Kidney (tissue), 14 donors: ENCODE data around the gene HNRNPR. TPM values are rescaled to one million over a fixed set of nuclear protein-coding genes. Genes with fewer than 3 reads are reported as not detected.
"Not testable (repeated sequence)": the region's sequence is repeated elsewhere in the genome, so short reads cannot be mapped to it uniquely, and the experiment has no call there.

Experiments used
- DNase-seq, 5 donors: peaks; one replicate each; pipeline ENCODE4 v3.0.0-alpha.2; 2013 to 2020
- FAIRE-seq: peaks from 2 replicates; lab custom pipeline; 2012; peaks lifted over from hg19 to GRCh38; lab: Jason Lieb, UNC
- H3K27ac ChIP-seq, 2 donors: one replicate each; pipeline ENCODE4 v1.7.0; 2013; ENCODE audit warnings: low read depth in 2 of 2, low read length in 2 of 2, inconsistent platforms in 1 of 2
- H3K27me3 ChIP-seq: one replicate; pipeline ENCODE4 v1.7.1; 2013; ENCODE audit warnings: low read length, inconsistent platforms; ENCODE audit not compliant: control insufficient read depth, insufficient read depth
- H3K36me3 ChIP-seq, 3 donors: one replicate each; pipeline versions ENCODE4 v1.7.0 to v1.7.1; 2013; ENCODE audit warnings: low read length in 3 of 3, control low read depth in 1 of 3, inconsistent platforms in 1 of 3; ENCODE audit not compliant: insufficient read depth in 3 of 3, control insufficient read depth in 2 of 3
- H3K4me1 ChIP-seq, 3 donors: one replicate each; pipeline versions ENCODE4 v1.7.0 to v1.7.1; 2013; ENCODE audit warnings: low read length in 3 of 3, inconsistent platforms in 1 of 3, low read depth in 1 of 3; ENCODE audit not compliant: control insufficient read depth in 2 of 3, insufficient read depth in 2 of 3
- H3K4me3 ChIP-seq, 3 donors: one replicate each; pipeline versions ENCODE4 v1.7.0 to v1.8.1; 2013; ENCODE audit warnings: low read length in 3 of 3, control low read depth in 1 of 3, inconsistent platforms in 1 of 3
- H3K9ac ChIP-seq, 3 donors: one replicate each; pipeline versions ENCODE4 v1.7.0 to v1.7.1; 2013; ENCODE audit warnings: low read length in 3 of 3, control low read depth in 1 of 3, inconsistent platforms in 1 of 3
- H3K9me3 ChIP-seq, 3 donors: one replicate each; pipeline versions ENCODE4 v1.7.0 to v1.7.1; 2013; ENCODE audit warnings: low read length in 3 of 3, control low read depth in 1 of 3, inconsistent platforms in 1 of 3; ENCODE audit not compliant: control insufficient read depth in 2 of 3, insufficient read depth in 1 of 3
- intact Hi-C: fragments of 100-400 bp; cut with DNase I; formaldehyde crosslinking; loops from one replicate; pipeline ENCODE4 v1.11.1; 2022
- polyA plus RNA-seq: library from polyadenylated mRNA; stranded (reverse); fragments of 350-450 nt; fragmentation: Illumina TruSeq; extraction: RNeasy Lipid Tissue Mini Kit (QIAGEN cat#74804); gene quantifications from one replicate; pipeline ENCODE4 v1.2.3, GENCODE V29; 2014; ENCODE audit warnings: low read depth, low replicate concordance; ENCODE audit not compliant: insufficient read depth
- total RNA-seq: library from RNA; stranded (reverse); fragmentation: NEBNext Ultra II Directional; extraction: Animal tissue kit (Norgen Biotek cat#: 25700); gene quantifications from one replicate; pipeline ENCODE4 v1.2.1, GENCODE V29; 2021
- TF ChIP-seq, protein P1 (sequence below): IDR thresholded peaks from 3 replicates; pipeline ENCODE4 v1.5.1; 2012; ENCODE audit warnings: mild to moderate bottlenecking, moderate library complexity, borderline replicate concordance; ENCODE audit not compliant: insufficient read depth; ENCODE audit errors: extremely low read depth
- donor health status: control.
- donor health status: control.
- donor health status: control.
- donor health status: control.
- donor health status: control.
- donor health status: DM: yes; HTN: yes; CAD: no.
- donor health status: Normal renal cell carcinoma (clear cell type).

Gene HNRNPR
- total and polyA plus RNA-seq, 2 donors from 2014 or later: 45.3 to 126 TPM

DNA sequence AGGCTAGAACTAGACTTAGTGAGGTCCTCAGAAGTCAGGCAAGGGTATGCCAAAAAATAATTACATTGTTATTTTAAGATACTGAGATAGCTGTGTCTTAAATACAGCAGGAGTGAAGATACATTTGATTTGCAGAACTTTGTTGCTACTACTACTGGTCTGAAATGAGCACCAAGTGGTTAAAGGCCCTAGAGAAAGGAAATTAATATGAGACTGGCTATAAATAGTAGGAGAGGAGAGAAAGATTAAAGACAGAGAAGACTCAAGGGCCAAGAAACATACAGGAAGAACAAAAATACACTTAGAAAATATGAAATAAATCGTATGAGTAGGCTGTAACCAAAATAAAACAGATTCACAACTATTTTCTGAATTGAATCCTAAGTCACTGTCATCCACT is 21.3 kb downstream of the HNRNPR start:
- no peak for FAIRE-seq
- no peak for DNase-seq
- TF ChIP-seq, protein P1, sequence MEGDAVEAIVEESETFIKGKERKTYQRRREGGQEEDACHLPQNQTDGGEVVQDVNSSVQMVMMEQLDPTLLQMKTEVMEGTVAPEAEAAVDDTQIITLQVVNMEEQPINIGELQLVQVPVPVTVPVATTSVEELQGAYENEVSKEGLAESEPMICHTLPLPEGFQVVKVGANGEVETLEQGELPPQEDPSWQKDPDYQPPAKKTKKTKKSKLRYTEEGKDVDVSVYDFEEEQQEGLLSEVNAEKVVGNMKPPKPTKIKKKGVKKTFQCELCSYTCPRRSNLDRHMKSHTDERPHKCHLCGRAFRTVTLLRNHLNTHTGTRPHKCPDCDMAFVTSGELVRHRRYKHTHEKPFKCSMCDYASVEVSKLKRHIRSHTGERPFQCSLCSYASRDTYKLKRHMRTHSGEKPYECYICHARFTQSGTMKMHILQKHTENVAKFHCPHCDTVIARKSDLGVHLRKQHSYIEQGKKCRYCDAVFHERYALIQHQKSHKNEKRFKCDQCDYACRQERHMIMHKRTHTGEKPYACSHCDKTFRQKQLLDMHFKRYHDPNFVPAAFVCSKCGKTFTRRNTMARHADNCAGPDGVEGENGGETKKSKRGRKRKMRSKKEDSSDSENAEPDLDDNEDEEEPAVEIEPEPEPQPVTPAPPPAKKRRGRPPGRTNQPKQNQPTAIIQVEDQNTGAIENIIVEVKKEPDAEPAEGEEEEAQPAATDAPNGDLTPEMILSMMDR: no peak
- no peak overlapping the region for H3K4me3 ChIP-seq
- H3K27ac ChIP-seq: no peak overlapping the region
- intact Hi-C loops: no loop called here
- no peaks in the 10 kb centered on the region for H3K4me1 ChIP-seq
- no peaks in the 10 kb centered on the region for H3K27me3 ChIP-seq
- H3K9me3 ChIP-seq: no peaks in the 10 kb centered on the region
- H3K36me3 ChIP-seq: peaks cover 12 to 47% (median 15%) of the 10 kb centered on the region in 3 donors
- H3K9ac ChIP-seq: no peak overlapping the region

DNA sequence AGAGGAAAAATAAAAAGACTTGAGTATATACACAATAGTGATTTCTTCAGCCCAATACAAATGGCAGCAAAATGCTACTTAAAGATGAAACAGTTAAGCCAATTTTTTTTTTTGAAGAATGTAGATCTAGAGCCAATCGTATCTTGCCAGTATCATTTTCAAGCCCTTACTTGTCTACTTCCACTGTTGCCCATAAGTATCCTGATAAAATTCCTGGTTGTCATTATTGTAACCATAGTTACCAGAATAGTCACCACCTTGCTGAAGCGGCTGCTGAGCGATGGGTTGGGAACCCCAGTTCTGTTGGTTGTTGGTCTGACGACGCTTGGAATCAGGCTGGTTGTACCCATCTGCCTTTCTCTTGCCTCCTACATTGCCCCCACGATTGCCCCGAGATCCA is 33.8 kb downstream of the HNRNPR start:
- H3K4me1 ChIP-seq, H3K9ac ChIP-seq, FAIRE-seq, H3K27ac ChIP-seq, H3K9me3 ChIP-seq, H3K4me3 ChIP-seq, intact Hi-C loops, H3K27me3 ChIP-seq, DNase-seq: not testable (repeated sequence)
- H3K36me3 ChIP-seq: peaks cover 13 to 31% (median 16%) of the 10 kb centered on the region in 3 donors

DNA sequence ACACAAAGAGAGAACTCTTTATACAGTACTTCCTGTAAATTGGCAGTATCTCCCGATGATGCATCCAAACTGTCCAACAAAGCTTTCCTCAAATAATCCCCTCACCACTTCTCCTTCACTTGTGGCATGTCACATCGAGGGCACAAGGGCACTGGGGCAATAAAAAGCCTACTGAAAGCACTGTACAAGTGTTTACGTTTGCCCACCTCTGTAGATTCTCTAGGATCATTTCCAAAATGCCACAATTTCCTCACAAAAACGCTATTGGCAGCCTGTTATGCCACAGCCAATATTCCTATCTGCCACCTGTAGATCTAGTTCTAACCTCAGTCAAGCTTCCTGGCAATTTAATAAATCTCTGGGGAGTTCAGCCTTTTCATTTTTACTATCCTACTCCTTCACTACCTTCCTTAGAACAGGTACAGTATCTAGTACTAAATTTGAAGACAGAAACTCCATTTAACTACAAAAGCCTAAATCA is 39.9 kb downstream of the HNRNPR start:
- Histone ChIP-seq H3K27ac (no peak overlapping the region), H3K36me3 (peaks cover 2 to 8% (median 4%) of the 10 kb centered on the region in 3 donors), H3K4me3 (no peak overlapping the region), H3K27me3 (no peaks in the 10 kb centered on the region), H3K9ac (no peak overlapping the region), H3K9me3 (no peaks in the 10 kb centered on the region), H3K4me1 (no peaks in the 10 kb centered on the region)
- TF ChIP-seq, protein P1: no peak
- intact Hi-C loops: no loop called here
- no peak for FAIRE-seq
- DNase-seq: no peak

DNA sequence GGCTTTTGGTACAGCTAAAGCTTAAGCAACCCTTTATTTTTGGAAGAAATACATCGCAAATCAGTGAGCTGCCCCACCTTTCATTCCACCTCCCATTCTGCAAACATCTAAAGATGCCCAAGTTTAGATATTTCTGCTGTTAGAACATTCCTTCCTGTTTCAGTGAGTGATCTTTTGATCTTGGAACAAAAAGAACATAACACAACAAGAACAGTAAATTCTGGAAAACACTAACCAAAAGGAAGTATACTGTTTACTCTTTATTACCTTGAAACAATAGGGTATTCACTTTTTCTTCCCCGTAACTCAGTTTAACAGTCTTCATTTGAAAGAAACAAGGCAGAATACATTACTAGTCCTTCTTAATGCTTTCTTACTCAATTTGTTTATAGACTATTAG is 40.6 kb downstream of the HNRNPR start:
- Histone ChIP-seq H3K36me3 (peaks cover 2 to 6% (median 4%) of the 10 kb centered on the region in 3 donors), H3K9ac (no peak overlapping the region), H3K27ac (no peak overlapping the region), H3K27me3 (no peaks in the 10 kb centered on the region), H3K4me3 (no peak overlapping the region), H3K4me1 (no peaks in the 10 kb centered on the region), H3K9me3 (no peaks in the 10 kb centered on the region)
- TF ChIP-seq, protein P1: no peak
- no peak for DNase-seq
- intact Hi-C loops: no loop called here
- FAIRE-seq: no peak
